ENCODE data around the gene DCUN1D5. TPM values are rescaled to one million over a fixed set of nuclear protein-coding genes. Genes with fewer than 3 reads are reported as not detected.

Gene DCUN1D5
- total RNA-seq, 4 donors from 2014 or later, result 50.0 to 88.0 (median 63.9) TPM

- intact Hi-C loops (cut with DNase I), result no loop called here
- H3K27me3 ChIP-seq, result no peaks in the 10 kb centered on the region
Observed at GRCh38 chr11:103024086-103024485, 67.9 kb downstream of the DCUN1D5 start.

DNA sequence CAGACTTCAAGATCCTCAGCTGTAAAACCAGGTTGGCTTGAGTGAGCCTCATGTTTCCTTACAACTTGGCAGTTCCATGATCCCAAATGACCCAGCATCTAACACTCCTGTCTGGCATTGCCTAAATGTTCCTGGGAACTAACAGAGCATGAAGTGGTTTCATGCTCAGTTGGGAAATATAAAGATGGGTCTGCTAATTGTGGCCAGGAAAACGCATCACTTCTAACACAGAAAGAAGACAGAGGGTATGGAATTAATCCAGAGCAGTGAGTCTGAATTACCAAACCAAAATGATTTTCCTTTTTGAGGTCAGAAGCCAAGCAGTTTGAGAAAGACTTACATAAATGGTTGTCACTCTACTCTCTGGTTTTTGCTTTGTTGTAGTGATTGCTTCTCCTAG is 75.9 kb downstream of the DCUN1D5 start:
- DNase-seq, result no peak
- intact Hi-C loops (cut with DNase I), result no loop called here
- Histone ChIP-seq H3K4me3 (no peak overlapping the region), H3K4me1 (no peaks in the 10 kb centered on the region), H3K27me3 (no peaks in the 10 kb centered on the region), H3K27ac (no peak overlapping the region), H3K9me3 (peaks cover 0 to under 1% (median 0%) of the 10 kb centered on the region in 3 donors), H3K36me3 (no peaks in the 10 kb centered on the region)
- 26 to 67% methylated on average over 1 of the region's 1 CpG for WGBS, 2 donors
- no peak for TF ChIP-seq POLR2A (IDR thresholded peaks at IDR 0.05)
- TF ChIP-seq, protein P1, sequence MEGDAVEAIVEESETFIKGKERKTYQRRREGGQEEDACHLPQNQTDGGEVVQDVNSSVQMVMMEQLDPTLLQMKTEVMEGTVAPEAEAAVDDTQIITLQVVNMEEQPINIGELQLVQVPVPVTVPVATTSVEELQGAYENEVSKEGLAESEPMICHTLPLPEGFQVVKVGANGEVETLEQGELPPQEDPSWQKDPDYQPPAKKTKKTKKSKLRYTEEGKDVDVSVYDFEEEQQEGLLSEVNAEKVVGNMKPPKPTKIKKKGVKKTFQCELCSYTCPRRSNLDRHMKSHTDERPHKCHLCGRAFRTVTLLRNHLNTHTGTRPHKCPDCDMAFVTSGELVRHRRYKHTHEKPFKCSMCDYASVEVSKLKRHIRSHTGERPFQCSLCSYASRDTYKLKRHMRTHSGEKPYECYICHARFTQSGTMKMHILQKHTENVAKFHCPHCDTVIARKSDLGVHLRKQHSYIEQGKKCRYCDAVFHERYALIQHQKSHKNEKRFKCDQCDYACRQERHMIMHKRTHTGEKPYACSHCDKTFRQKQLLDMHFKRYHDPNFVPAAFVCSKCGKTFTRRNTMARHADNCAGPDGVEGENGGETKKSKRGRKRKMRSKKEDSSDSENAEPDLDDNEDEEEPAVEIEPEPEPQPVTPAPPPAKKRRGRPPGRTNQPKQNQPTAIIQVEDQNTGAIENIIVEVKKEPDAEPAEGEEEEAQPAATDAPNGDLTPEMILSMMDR (IDR thresholded peaks at IDR 0.05), result no peak

More at GRCh38 chr11:103024086-103024485, 67.9 kb downstream of the DCUN1D5 start:
- no peak for DNase-seq
- Histone ChIP-seq H3K36me3 (no peaks in the 10 kb centered on the region), H3K4me1 (no peaks in the 10 kb centered on the region), H3K9me3 (peaks cover 0 to 4% (median 0%) of the 10 kb centered on the region in 3 donors), H3K4me3 (no peak overlapping the region), H3K27ac (no peak overlapping the region)
- WGBS, 2 donors, result 55 to 71% methylated on average over 3 of the region's 3 CpGs
- TF ChIP-seq, protein P1 (IDR thresholded peaks at IDR 0.05), result no peak
- TF ChIP-seq POLR2A (IDR thresholded peaks at IDR 0.05), result no peak

- H3K4me1 ChIP-seq, result no peaks in the 10 kb centered on the region
- peaks cover 0 to 12% (median 5%) of the 10 kb centered on the region in 3 donors for H3K9me3 ChIP-seq
- no peak overlapping the region for H3K4me3 ChIP-seq
- 67 to 81% methylated on average over 1 of the region's 1 CpG for WGBS, 2 donors
- DNase-seq, result no peak
- TF ChIP-seq, protein P1 (IDR thresholded peaks at IDR 0.05), result no peak
- TF ChIP-seq POLR2A (IDR thresholded peaks at IDR 0.05), result no peak
- H3K27me3 ChIP-seq, result no peaks in the 10 kb centered on the region
- intact Hi-C loops (cut with DNase I), result no loop called here
- H3K36me3 ChIP-seq, result no peaks in the 10 kb centered on the region
- no peak overlapping the region for H3K27ac ChIP-seq
Observed at GRCh38 chr11:103013421-103013820, 78.5 kb downstream of the DCUN1D5 start.

Other genes starting within 250 kb of the DCUN1D5 start
- not detected for gene MMP3, start 248.6 kb downstream of the DCUN1D5 start, total RNA-seq
- 1 to 10 TPM in 1 of 4 donors, under 1 TPM in 1, not detected in 2; 0.35 to 1.1 TPM for gene MMP12, start 217.2 kb downstream of the DCUN1D5 start, total RNA-seq
- not detected for gene MMP13, start 136.4 kb downstream of the DCUN1D5 start, total RNA-seq
- gene DYNC2H1, start 17.3 kb upstream of the DCUN1D5 start, total RNA-seq, result 10 to 100 TPM in 2 of 4 donors, 1 to 10 TPM in 2; 6.8 to 13.9 (median 9.3) TPM

All from esophagus squamous epithelium (tissue), 5 donors.